Left hindlimb (tissue), 1 donor: Measurements from ENCODE around the gene WNT9A.
"Not testable (repeated sequence)": the region's sequence is repeated elsewhere in the genome, so short reads cannot be mapped to it uniquely, and the experiment has no call there.

Experiments used
- DNase-seq: peaks from one replicate; pipeline ENCODE4 v3.0.0-alpha.2; 2018

WNT9A gene

DNA sequence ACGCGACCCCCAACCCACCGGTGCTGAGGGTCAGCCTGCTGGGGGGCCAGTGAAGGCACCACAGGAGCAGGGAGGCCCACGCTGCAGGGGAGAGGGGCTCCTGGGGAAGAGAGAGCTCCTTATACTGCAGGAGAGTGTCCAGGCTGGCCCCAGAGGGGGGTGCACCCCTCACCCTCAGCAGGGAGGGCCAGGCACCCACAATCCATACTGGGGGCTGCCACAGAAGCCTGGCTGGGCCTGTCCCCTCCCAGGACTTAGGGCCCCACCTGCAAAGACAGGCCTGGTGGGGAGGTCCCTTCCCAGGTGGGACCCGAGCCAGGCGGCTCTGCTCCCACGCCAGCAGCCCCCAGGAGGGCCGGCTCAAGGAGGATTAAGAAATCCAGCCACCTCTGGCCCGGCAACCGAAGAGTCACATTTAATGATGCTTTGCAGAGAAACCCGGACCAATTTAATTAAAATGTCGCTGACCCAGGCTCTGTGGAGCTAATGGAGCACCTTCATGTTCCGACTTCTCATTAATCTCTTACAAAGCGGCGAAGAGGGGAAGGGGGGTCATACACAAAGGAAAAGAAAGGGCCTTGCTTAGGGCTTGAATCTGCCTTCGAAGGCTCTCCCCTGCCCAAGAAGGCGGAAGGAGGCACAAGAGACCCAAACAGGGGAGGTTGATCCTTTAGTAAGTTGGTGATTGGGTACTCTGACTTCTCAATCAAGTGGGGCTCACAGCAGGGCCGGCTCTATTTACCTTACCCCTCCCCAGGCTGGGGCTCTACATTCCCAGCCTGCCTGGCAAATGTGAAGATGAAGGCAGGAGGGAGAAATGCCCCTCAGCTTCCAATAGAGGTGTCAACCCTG lies 25.0 kb downstream of the WNT9A start:
- no peak for DNase-seq

DNA sequence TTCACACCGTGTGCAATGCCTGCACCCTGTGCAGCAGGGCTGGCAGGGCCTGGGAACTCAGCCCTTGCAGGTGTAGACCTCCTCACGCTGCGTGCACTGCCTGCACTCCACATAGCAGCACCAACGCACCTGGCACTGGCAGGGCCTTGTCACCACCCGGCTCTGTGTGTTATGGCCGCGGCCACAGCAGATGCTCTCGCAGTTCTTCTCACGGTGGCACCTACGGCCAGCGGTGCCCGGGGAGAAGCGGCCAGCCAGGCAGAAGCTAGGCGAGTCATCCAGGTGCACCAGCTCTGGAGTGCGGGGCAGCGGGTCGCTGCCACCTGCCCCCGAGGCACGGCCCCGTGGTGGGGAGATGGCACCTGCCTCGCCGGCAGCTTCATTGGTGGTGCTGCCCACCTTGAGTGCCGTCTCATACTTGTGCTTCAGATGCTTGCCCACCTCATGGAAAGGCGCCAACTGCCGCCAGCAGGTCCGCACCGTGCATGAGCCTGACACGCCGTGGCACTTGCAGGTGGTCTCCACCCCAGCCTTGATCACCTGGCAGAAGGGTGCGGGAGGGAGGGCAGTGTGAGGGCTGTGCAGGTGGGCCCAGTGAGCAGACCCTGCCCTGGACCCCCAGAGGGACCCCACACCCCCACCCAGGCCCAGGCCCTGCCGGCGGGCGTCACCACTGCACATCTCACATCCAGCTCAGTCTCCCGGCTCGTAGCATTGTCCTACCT lies 26.1 kb downstream of the WNT9A start:
- no peak for DNase-seq

GRCh38 chr1:227920896-227921295 lies 26.8 kb downstream of the WNT9A start:
- DNase-seq = no peak

- no peak for DNase-seq
Observed at GRCh38 chr1:227920426-227920825, 27.3 kb downstream of the WNT9A start.

GRCh38 chr1:227919906-227920305 lies 27.8 kb downstream of the WNT9A start:
- DNase-seq = peak; percentile 59

GRCh38 chr1:227918736-227919135 lies 29.0 kb downstream of the WNT9A start:
- no peak for DNase-seq

DNA sequence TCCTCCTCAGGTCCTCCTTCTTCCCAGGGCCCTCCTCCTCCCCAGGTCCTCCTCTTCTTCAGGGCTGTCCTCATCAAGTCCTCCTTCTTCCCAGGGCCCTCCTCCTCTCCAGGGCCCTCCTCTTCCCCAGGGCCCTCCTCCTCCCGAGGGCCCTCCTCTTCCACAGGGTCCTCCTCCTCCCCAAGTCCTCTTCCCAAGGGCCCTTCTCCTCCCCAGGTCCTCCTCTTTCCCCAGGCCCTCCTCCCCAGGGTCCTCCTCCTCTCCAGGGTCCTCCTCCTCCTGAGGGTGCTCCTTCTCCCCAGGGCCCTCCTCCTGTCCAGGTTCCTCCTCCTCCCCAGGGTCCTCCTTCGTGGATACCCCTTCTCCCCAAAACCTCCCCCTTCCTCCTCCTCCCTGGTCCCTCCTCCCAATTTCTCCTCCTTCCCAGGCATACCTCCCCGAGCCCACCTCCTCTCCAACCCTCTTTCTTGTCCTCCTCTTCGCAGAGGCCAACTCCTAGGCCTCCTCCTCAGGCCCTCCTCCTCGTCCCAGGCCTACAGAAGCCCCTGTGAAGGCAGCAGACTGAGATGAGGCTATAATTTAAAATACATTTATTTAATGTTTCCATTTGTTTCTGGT lies 29.5 kb downstream of the WNT9A start:
- DNase-seq = no peak

DNA sequence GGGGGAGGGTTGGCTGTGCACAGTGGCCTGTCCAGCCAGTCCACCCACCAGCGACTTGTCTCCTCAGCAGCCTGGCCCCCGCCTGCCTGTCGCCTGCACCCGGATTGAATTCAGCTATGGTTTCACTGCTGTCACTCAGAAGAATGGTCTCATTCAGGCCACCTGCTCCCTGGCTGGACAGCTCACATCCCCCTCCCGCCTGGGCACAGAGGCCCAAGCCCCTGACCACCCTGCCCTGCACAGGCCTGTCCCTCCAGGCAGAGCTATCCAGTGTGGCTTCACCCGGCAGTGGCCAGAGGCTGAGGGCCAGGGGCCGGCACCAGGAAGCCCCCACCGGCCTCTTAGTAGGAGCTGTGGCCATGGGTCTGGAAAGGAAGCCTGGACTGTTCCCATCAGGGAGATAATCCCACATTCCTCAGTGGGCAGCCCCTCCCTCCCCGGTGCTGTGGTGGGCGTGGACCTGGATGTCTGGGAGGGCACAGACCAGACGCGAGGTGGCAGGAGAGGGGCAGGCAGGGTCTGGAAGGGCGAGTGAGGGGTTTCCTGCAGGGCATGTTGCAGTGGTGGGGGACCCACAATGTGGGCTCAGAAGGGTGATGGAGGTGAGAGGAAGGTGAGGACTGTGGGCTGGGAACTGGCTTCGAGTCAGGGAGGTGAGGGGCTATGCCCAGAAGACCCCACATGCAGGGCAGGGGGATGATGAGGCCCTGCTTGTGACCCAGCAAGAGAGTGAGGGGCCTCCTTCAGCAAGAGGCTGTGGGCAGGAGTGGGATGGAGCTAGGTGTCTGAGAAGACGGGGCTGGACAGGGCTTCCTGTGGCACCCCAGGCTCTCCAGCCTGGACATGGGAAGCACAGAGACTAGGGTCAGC lies 30.4 kb downstream of the WNT9A start:
- DNase-seq = no peak

- DNase-seq = no peak
Observed at GRCh38 chr1:227916655-227917054, 31.1 kb downstream of the WNT9A start.

GRCh38 chr1:227915564-227916553 lies 31.9 kb downstream of the WNT9A start:
- no peak for DNase-seq

GRCh38 chr1:227914801-227915563 lies 32.8 kb downstream of the WNT9A start:
- DNase-seq = no peak

GRCh38 chr1:227913764-227914721 lies 33.7 kb downstream of the WNT9A start:
- DNase-seq = peak; percentile 75

DNA sequence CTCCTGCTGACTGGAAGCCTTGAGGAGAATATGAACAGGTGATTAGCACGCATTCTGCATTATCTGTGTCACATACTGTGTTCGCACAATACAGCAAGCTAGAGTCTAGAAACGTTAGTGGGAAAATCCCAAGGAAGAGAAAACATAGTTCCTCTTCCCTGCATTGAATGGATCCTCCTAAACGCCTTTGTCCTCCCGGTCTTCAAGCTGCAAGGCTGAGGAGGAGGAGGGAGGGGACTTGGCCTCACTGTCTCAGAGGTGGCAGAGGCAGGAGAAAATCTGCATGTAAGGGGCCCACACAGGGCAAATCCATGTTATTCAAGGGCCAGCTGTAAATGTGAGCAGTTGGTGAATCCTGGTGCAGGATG lies 34.4 kb downstream of the WNT9A start:
- no peak for DNase-seq

DNA sequence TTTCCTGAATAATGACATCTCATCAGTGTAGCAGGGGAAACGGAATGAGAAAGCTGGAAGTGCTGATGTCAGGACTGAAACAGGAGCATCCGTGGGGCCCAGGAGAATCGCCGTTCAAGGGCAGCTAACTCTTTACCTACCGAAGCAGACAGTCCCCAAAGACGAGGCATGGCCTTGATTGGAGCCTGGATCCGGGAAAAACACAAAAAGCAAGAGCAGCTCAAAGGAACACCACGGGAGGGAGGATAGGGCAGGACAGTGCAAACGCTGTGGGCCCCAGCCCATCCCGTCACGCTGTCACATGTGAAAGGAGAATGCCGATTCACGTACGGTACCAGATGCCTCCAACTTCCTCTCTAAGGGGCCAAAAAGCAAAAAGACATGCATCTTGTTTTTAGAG lies 34.9 kb downstream of the WNT9A start:
- no peak for DNase-seq

DNA sequence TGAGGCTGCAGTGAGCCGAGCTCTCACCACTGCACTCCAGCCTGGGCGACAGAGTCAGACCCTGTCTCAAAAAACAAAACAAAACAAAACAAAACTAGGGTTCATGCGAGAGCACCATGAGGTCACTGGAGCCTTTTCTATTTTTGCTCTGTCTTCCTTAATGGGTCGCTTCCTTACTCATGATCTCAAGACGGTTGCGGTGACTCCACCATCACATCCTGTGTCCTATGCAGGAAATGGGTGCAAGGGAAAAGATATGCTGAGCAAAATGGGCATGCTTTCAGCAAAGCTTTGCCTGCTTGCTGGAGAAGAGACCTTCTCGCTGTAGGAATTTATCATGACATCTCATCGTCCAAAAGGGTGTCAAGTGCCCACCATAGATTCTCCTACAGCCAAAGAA lies 36.4 kb downstream of the WNT9A start:
- DNase-seq = no peak

GRCh38 chr1:227910511-227911153 lies 37.1 kb downstream of the WNT9A start:
- no peak for DNase-seq

DNA sequence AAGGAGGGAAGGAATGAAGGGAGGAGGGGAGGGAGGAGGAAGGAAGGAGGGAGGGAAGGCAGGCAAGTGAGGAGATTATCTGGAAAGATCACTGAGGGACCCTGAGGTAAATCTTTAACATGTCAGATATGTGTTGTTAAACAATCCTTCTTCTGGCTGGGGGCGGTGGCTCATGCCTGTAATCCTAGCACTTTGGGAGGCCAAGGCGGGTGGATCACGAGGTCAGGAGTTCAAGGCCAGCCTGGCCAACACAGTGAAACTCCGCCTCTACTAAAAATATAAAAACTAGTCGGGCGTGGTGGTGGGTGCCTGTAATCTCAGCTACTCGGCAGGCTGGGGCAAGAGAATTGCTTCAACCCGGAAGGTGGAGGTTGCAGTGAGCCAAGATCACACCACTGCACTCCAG lies 37.8 kb downstream of the WNT9A start:
- not testable (repeated sequence) for DNase-seq

GRCh38 chr1:227909188-227909587 lies 38.5 kb downstream of the WNT9A start:
- no peak for DNase-seq

- DNase-seq = no peak
Observed at GRCh38 chr1:227908359-227908758, 39.4 kb downstream of the WNT9A start.
